Measurements from ENCODE around the gene RAD18.

RAD18 gene

GRCh38 chr3:8993331-8993730, 30.1 kb upstream of the RAD18 start:
- no peak for DNase-seq (ENCODE audit: low spot score)
- Histone ChIP-seq H2AK5ac (ENCODE audit: low read depth, low read length) (peak overlapping the region; percentile 47), H2AFZ (ENCODE audit: low read length) (no peak overlapping the region), H3K14ac (ENCODE audit: low read length) (no peak overlapping the region), H3K36me3 (replicated peaks in 1 of 2; ENCODE audit: control insufficient read depth in 2 of 2, insufficient read depth in 2 of 2, low read length in 2 of 2) (peaks cover 0 to 88% of the 10 kb centered on the region in 2 donors), H2BK12ac (ENCODE audit: low read length) (no peak overlapping the region), H3K9ac (ENCODE audit: low read depth, low read length, poor library complexity) (no peak overlapping the region), H2BK120ac (ENCODE audit: low read depth, low read length) (no peak overlapping the region), H3K23ac (ENCODE audit: low read depth, low read length, poor library complexity) (no peak overlapping the region), H3K18ac (ENCODE audit: low read length) (no peak overlapping the region), H3K79me1 (ENCODE audit: low read depth, low read length) (no peaks in the 10 kb centered on the region), H3K4me2 (ENCODE audit: insufficient read depth, low read length, poor library complexity, severe bottlenecking) (no peak overlapping the region), H3K4me1 (ENCODE audit: control insufficient read depth in 2 of 2, insufficient read depth in 1 of 2, low read depth in 1 of 2, low read length in 2 of 2) (peaks cover 5 to 7% of the 10 kb centered on the region in 2 donors), H2BK15ac (ENCODE audit: low read length) (no peak overlapping the region), H3K27me3 (ENCODE audit: control insufficient read depth in 3 of 3, insufficient read depth in 3 of 3, low read depth in 1 of 3, low read length in 3 of 3) (no peaks in the 10 kb centered on the region), H3K4ac (ENCODE audit: low read length) (no peak overlapping the region), H4K8ac (ENCODE audit: low read depth, low read length) (no peak overlapping the region), H3K4me3 (ENCODE audit: low read length in 2 of 2) (no peak overlapping the region), H3K9me3 (replicated peaks in 1 of 2; ENCODE audit: control insufficient read depth in 2 of 2, insufficient read depth in 1 of 2, low read depth in 1 of 2, low read length in 2 of 2) (peaks cover 0 to 2% of the 10 kb centered on the region in 2 donors), H2BK5ac (ENCODE audit: low read length) (no peak overlapping the region), H3K27ac (replicated peaks; ENCODE audit: low read length) (no peak overlapping the region), H4K91ac (ENCODE audit: low read depth, low read length, poor library complexity) (no peak overlapping the region)
- no CpG with 5 or more reads among the region's 5 CpGs for WGBS, 2 donors (ENCODE audit: extremely low coverage in 2 of 2, insufficient read length in 2 of 2, insufficient replicate concordance in 1 of 2)

DNA sequence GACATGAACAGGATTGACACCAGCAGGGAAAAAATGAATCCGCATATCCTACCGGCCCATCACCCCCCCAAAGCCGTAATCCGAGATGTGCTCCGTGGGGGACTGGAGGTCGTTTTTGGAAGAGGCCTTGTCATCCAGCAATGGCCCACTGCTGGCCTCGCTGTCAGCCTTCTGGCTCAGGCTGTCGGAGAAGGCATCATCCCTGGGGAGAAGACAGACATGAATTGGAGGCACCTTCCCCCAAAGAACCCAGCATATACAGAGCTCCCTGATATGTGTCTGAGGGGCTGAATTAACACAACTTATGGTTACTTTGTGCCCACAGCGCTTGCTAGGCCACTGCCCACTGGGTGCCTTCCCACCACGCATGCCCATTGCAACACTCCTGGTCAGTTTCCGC, 29.6 kb upstream of the RAD18 start:
- no peak overlapping the region for H3K9ac ChIP-seq (ENCODE audit: low read depth, low read length, poor library complexity)
- H3K36me3 ChIP-seq (replicated peaks in 1 of 2; ENCODE audit: control insufficient read depth in 2 of 2, insufficient read depth in 2 of 2, low read length in 2 of 2) = peaks cover 0 to 83% of the 10 kb centered on the region in 2 donors
- H2BK120ac ChIP-seq (ENCODE audit: low read depth, low read length) = peak overlapping the region; percentile 26
- no peaks in the 10 kb centered on the region for H3K27me3 ChIP-seq (ENCODE audit: control insufficient read depth in 3 of 3, insufficient read depth in 3 of 3, low read depth in 1 of 3, low read length in 3 of 3)
- no peak overlapping the region for H2AFZ ChIP-seq (ENCODE audit: low read length)
- no peak overlapping the region for H2BK5ac ChIP-seq (ENCODE audit: low read length)
- H4K91ac ChIP-seq (ENCODE audit: low read depth, low read length, poor library complexity) = no peak overlapping the region
- no peak overlapping the region for H3K4me2 ChIP-seq (ENCODE audit: insufficient read depth, low read length, poor library complexity, severe bottlenecking)
- no peak overlapping the region for H2BK12ac ChIP-seq (ENCODE audit: low read length)
- H4K8ac ChIP-seq (ENCODE audit: low read depth, low read length) = no peak overlapping the region
- H3K14ac ChIP-seq (ENCODE audit: low read length) = no peak overlapping the region
- no peak overlapping the region for H3K27ac ChIP-seq (replicated peaks; ENCODE audit: low read length)
- no peak overlapping the region for H3K18ac ChIP-seq (ENCODE audit: low read length)
- H3K4ac ChIP-seq (ENCODE audit: low read length) = no peak overlapping the region
- H2AK5ac ChIP-seq (ENCODE audit: low read depth, low read length) = peak overlapping the region; percentile 47
- no peak overlapping the region for H3K4me3 ChIP-seq (ENCODE audit: low read length in 2 of 2)
- H3K23ac ChIP-seq (ENCODE audit: low read depth, low read length, poor library complexity) = no peak overlapping the region
- DNase-seq (ENCODE audit: low spot score) = no peak
- H3K79me1 ChIP-seq (ENCODE audit: low read depth, low read length) = no peaks in the 10 kb centered on the region
- WGBS, 2 donors (ENCODE audit: extremely low coverage in 2 of 2, insufficient read length in 2 of 2, insufficient replicate concordance in 1 of 2) = no CpG with 5 or more reads among the region's 11 CpGs
- peaks cover 0 to 2% of the 10 kb centered on the region in 2 donors for H3K9me3 ChIP-seq (replicated peaks in 1 of 2; ENCODE audit: control insufficient read depth in 2 of 2, insufficient read depth in 1 of 2, low read depth in 1 of 2, low read length in 2 of 2)
- H2BK15ac ChIP-seq (ENCODE audit: low read length) = no peak overlapping the region
- H3K4me1 ChIP-seq (ENCODE audit: control insufficient read depth in 2 of 2, insufficient read depth in 1 of 2, low read depth in 1 of 2, low read length in 2 of 2) = peaks cover 8 to 9% of the 10 kb centered on the region in 2 donors

DNA sequence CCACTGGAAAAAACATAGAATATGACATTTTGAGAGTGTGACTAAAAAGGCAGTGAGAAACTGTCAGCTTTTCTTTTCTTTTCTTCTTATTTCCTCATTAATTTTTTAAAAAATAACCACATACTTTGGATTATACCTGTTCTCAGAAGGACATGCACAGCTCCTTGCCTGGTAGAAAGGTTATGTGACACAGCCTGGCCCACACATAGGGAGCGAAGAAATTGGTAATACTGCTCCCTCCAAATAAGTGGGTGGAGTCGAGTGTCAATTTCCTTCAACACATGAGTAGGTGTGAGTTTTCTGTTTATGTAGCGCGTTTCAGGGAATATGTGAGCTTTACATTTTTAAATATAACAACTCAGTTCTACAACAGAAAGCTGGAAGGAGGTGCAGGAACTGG, 28.9 kb upstream of the RAD18 start:
- no peak for DNase-seq (ENCODE audit: low spot score)
- no CpG with 5 or more reads among the region's 4 CpGs for WGBS, 2 donors (ENCODE audit: extremely low coverage in 2 of 2, insufficient read length in 2 of 2, insufficient replicate concordance in 1 of 2)
- no peak overlapping the region for H3K4me2 ChIP-seq (ENCODE audit: insufficient read depth, low read length, poor library complexity, severe bottlenecking)

GRCh38 chr3:8990266-8991215, 27.3 kb upstream of the RAD18 start:
- peaks cover 5 to 8% of the 10 kb centered on the region in 2 donors for H3K4me1 ChIP-seq (ENCODE audit: control insufficient read depth in 2 of 2, insufficient read depth in 1 of 2, low read depth in 1 of 2, low read length in 2 of 2)
- H3K23ac ChIP-seq (ENCODE audit: low read depth, low read length, poor library complexity) = no peak overlapping the region
- H2BK15ac ChIP-seq (ENCODE audit: low read length) = no peak overlapping the region
- peaks cover 0 to 73% of the 10 kb centered on the region in 2 donors for H3K36me3 ChIP-seq (replicated peaks in 1 of 2; ENCODE audit: control insufficient read depth in 2 of 2, insufficient read depth in 2 of 2, low read length in 2 of 2)
- H3K79me1 ChIP-seq (ENCODE audit: low read depth, low read length) = no peaks in the 10 kb centered on the region
- no peak overlapping the region for H2BK5ac ChIP-seq (ENCODE audit: low read length)
- no peak overlapping the region for H2AFZ ChIP-seq (ENCODE audit: low read length)
- no peak overlapping the region for H3K14ac ChIP-seq (ENCODE audit: low read length)
- no peak overlapping the region for H3K4ac ChIP-seq (ENCODE audit: low read length)
- DNase-seq (ENCODE audit: low spot score) = no peak
- H3K4me2 ChIP-seq (ENCODE audit: insufficient read depth, low read length, poor library complexity, severe bottlenecking) = no peak overlapping the region
- no peak overlapping the region for H3K27ac ChIP-seq (replicated peaks; ENCODE audit: low read length)
- no peak overlapping the region for H3K18ac ChIP-seq (ENCODE audit: low read length)
- H3K4me3 ChIP-seq (ENCODE audit: low read length in 2 of 2) = no peak overlapping the region
- H2BK120ac ChIP-seq (ENCODE audit: low read depth, low read length) = no peak overlapping the region
- peaks cover 0 to 2% of the 10 kb centered on the region in 2 donors for H3K9me3 ChIP-seq (replicated peaks in 1 of 2; ENCODE audit: control insufficient read depth in 2 of 2, insufficient read depth in 1 of 2, low read depth in 1 of 2, low read length in 2 of 2)
- no peaks in the 10 kb centered on the region for H3K27me3 ChIP-seq (ENCODE audit: control insufficient read depth in 3 of 3, insufficient read depth in 3 of 3, low read depth in 1 of 3, low read length in 3 of 3)
- WGBS, 2 donors (ENCODE audit: extremely low coverage in 2 of 2, insufficient read length in 2 of 2, insufficient replicate concordance in 1 of 2) = no CpG with 5 or more reads among the region's 36 CpGs
- H2AK5ac ChIP-seq (ENCODE audit: low read depth, low read length) = no peak overlapping the region
- no peak overlapping the region for H4K8ac ChIP-seq (ENCODE audit: low read depth, low read length)
- no peak overlapping the region for H2BK12ac ChIP-seq (ENCODE audit: low read length)
- H3K9ac ChIP-seq (ENCODE audit: low read depth, low read length, poor library complexity) = no peak overlapping the region
- no peak overlapping the region for H4K91ac ChIP-seq (ENCODE audit: low read depth, low read length, poor library complexity)

More for the DNA sequence above, 28.9 kb upstream of the RAD18 start:
- H2BK120ac ChIP-seq (ENCODE audit: low read depth, low read length) = no peak overlapping the region
- H2BK12ac ChIP-seq (ENCODE audit: low read length) = no peak overlapping the region
- H3K9ac ChIP-seq (ENCODE audit: low read depth, low read length, poor library complexity) = no peak overlapping the region
- no peak overlapping the region for H3K23ac ChIP-seq (ENCODE audit: low read depth, low read length, poor library complexity)
- H3K27me3 ChIP-seq (ENCODE audit: control insufficient read depth in 3 of 3, insufficient read depth in 3 of 3, low read depth in 1 of 3, low read length in 3 of 3) = no peaks in the 10 kb centered on the region
- H3K4me1 ChIP-seq (ENCODE audit: control insufficient read depth in 2 of 2, insufficient read depth in 1 of 2, low read depth in 1 of 2, low read length in 2 of 2) = peaks cover 8 to 9% of the 10 kb centered on the region in 2 donors
- H3K4ac ChIP-seq (ENCODE audit: low read length) = no peak overlapping the region
- H4K91ac ChIP-seq (ENCODE audit: low read depth, low read length, poor library complexity) = no peak overlapping the region
- H3K9me3 ChIP-seq (replicated peaks in 1 of 2; ENCODE audit: control insufficient read depth in 2 of 2, insufficient read depth in 1 of 2, low read depth in 1 of 2, low read length in 2 of 2) = peaks cover 0 to 2% of the 10 kb centered on the region in 2 donors
- no peak overlapping the region for H3K4me3 ChIP-seq (ENCODE audit: low read length in 2 of 2)
- H2BK15ac ChIP-seq (ENCODE audit: low read length) = no peak overlapping the region
- no peak overlapping the region for H3K27ac ChIP-seq (replicated peaks; ENCODE audit: low read length)
- H3K36me3 ChIP-seq (replicated peaks in 1 of 2; ENCODE audit: control insufficient read depth in 2 of 2, insufficient read depth in 2 of 2, low read length in 2 of 2) = peaks cover 0 to 79% of the 10 kb centered on the region in 2 donors
- no peak overlapping the region for H2AFZ ChIP-seq (ENCODE audit: low read length)
- H2BK5ac ChIP-seq (ENCODE audit: low read length) = no peak overlapping the region
- no peak overlapping the region for H4K8ac ChIP-seq (ENCODE audit: low read depth, low read length)
- no peak overlapping the region for H2AK5ac ChIP-seq (ENCODE audit: low read depth, low read length)
- H3K14ac ChIP-seq (ENCODE audit: low read length) = no peak overlapping the region
- H3K79me1 ChIP-seq (ENCODE audit: low read depth, low read length) = no peaks in the 10 kb centered on the region
- H3K18ac ChIP-seq (ENCODE audit: low read length) = no peak overlapping the region

All from neuronal stem cell (in vitro differentiated cells).